BLaER1 treated with 17β-estradiol and CSF1 and Interleukin-3, amounts not matched to agents 10 nM and 100 nM (cell line): ENCODE results near the gene GSDME.

Experiments
- H3K27ac ChIP-seq, 11 experiments: shearing (Covaris generic); formaldehyde crosslinking; 2 replicates each; pipeline ENCODE4 v1.8.1; 2022
- H3K27me3 ChIP-seq, 11 experiments: shearing (Covaris generic); formaldehyde crosslinking; 2 replicates each; pipeline ENCODE4 v1.8.1; 2022
- H3K36me3 ChIP-seq, 11 experiments: shearing (Covaris generic); formaldehyde crosslinking; 2 replicates each; pipeline ENCODE4 v1.8.1; 2022
- H3K4me1 ChIP-seq, 10 experiments: shearing (Covaris generic); formaldehyde crosslinking; 2 replicates each; pipeline ENCODE4 v1.8.1; 2022
- H3K4me2 ChIP-seq, 11 experiments: shearing (Covaris generic); formaldehyde crosslinking; 2 replicates each; pipeline ENCODE4 v1.8.1; 2022
- H3K4me3 ChIP-seq, 10 experiments: shearing (Covaris generic); formaldehyde crosslinking; 2 replicates each; pipeline ENCODE4 v1.8.1; 2022
- H3K9ac ChIP-seq, 11 experiments: shearing (Covaris generic); formaldehyde crosslinking; 2 replicates each; pipeline ENCODE4 v1.8.1; 2022
- H3K9me3 ChIP-seq, 11 experiments: shearing (Covaris generic); formaldehyde crosslinking; replicated peaks in 1 of 11; 2 replicates each; pipeline ENCODE4 v1.8.1; 2022
- H4K20me1 ChIP-seq, 11 experiments: shearing (Covaris generic); formaldehyde crosslinking; 2 replicates each; pipeline ENCODE4 v1.8.1; 2022
- Cebpa-rat ChIP-seq, 11 experiments: shearing (Covaris generic); IDR thresholded peaks; 2 replicates each; pipeline ENCODE4 v1.8.1; 2022

The GSDME gene

DNA sequence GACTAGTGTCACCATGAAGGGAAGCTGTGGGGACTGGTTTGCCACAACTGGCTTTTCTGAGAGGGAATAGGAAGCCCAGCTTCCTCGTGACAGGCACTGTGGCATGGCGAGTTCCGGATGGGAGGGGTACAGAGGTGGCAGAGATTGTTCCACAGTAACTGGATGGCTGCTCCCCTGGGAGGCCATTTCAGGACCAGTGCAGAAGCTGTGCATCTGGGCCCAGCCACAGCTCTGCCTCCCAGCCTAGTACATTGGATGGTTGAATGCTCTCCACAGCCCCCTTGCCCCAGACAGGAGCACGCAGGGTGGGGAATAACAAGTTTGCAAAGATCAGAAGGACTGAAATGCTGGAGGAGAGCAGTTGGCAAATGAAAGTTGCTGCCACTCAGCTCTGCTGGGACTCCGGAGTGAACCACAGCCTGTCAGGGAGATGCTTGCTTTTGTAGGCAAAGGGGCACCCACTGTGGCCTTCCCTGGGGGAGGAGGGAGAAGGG is 51.8 kb downstream of the GSDME start:
- Histone ChIP-seq H3K9ac (peak overlapping the region in 8 of 11 experiments; percentile 3 to 61 (median 32); a peak in 11 of 22 replicates), H3K4me1 (peaks cover 31 to 56% (median 50%) of the 10 kb centered on the region in 10 experiments), H3K36me3 (peaks cover 0 to 22% (median 0%) of the 10 kb centered on the region in 11 experiments; a peak in 6 of 22 replicates), H3K27ac (peak overlapping the region in 8 of 11 experiments; percentile 24 to 59 (median 45); a peak in 13 of 22 replicates), H4K20me1 (peaks cover 0 to 87% (median 36%) of the 10 kb centered on the region in 11 experiments; a peak in 18 of 22 replicates), H3K27me3 (peaks cover 57 to 91% (median 71%) of the 10 kb centered on the region in 11 experiments), H3K4me2 (peak overlapping the region; percentile 79 to 96 (median 92)), H3K4me3 (peak overlapping the region in 4 of 10 experiments; percentile 9 to 42 (median 26); a peak in 9 of 20 replicates), H3K9me3 (no peaks in the 10 kb centered on the region; a peak in 1 of 22 replicates)
- TF ChIP-seq Cebpa-rat (IDR thresholded peaks at IDR 0.05): peak in 1 of 11 experiments; percentile 18; a peak in 1 of 22 replicates

DNA sequence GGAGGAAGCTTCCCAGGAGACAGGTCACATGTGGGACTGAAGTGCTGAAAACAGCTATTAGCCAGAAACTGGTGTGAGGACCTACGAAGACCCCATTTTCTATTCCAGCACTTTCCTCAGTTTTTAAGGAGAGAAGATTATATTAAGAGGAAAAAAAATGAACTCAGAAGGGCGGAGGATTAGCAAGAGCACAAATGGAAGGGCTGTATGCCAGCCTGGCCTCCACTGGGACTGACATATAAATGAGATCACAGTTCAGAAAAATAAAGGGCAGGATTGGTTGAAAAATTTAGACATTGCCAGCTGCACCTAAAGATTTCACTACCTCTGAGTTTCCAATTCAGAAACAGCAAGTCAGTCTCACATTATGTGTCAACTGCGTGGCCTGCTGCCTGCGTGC is 53.0 kb downstream of the GSDME start:
- TF ChIP-seq Cebpa-rat (IDR thresholded peaks at IDR 0.05): no peak
- peaks cover 0 to 16% (median 2%) of the 10 kb centered on the region in 11 experiments; a peak in 3 of 22 replicates for H3K36me3 ChIP-seq
- H3K27ac ChIP-seq: peak overlapping the region in 1 of 11 experiments; percentile 27; a peak in 1 of 22 replicates
- peak overlapping the region; percentile 79 to 96 (median 92) for H3K4me2 ChIP-seq
- no peaks in the 10 kb centered on the region; a peak in 1 of 22 replicates for H3K9me3 ChIP-seq
- peaks cover 31 to 56% (median 50%) of the 10 kb centered on the region in 10 experiments for H3K4me1 ChIP-seq
- peaks cover 0 to 77% (median 36%) of the 10 kb centered on the region in 11 experiments; a peak in 18 of 22 replicates for H4K20me1 ChIP-seq
- 0 out of 20 replicates have a peak overlapping the region, but pooled peaks of 1 of the 10 experiments have one; percentile 2 for H3K4me3 ChIP-seq
- H3K9ac ChIP-seq: peak overlapping the region in 2 of 11 experiments; percentile 19 to 34; a peak in 1 of 22 replicates
- H3K27me3 ChIP-seq: peaks cover 58 to 88% (median 73%) of the 10 kb centered on the region in 11 experiments

DNA sequence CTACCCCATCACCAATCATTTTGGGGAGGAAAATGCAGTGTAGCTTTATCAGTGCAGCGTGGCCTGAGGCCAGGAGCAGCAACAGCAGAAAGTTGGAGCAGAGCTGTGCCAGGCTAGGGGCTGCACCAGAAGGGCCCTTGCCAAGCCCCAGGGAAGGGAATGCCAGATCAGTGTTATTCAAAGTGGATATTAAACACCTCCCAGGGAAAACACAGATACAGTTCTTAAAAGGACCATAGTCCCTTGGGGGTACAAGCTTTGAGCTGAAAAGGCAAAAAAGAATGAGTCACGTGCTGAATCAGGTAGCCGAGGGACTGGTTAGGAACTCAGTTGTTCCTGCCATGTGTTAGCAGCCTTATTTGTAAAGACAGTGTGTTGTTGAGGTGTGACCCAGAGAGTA is 54.0 kb downstream of the GSDME start:
- peak overlapping the region in 9 of 11 experiments; percentile 79 to 96 (median 92); a peak in 17 of 22 replicates for H3K4me2 ChIP-seq
- H3K36me3 ChIP-seq: peaks cover 0 to 11% (median 3%) of the 10 kb centered on the region in 11 experiments; a peak in 3 of 22 replicates
- no peak for TF ChIP-seq Cebpa-rat (IDR thresholded peaks at IDR 0.05)

DNA sequence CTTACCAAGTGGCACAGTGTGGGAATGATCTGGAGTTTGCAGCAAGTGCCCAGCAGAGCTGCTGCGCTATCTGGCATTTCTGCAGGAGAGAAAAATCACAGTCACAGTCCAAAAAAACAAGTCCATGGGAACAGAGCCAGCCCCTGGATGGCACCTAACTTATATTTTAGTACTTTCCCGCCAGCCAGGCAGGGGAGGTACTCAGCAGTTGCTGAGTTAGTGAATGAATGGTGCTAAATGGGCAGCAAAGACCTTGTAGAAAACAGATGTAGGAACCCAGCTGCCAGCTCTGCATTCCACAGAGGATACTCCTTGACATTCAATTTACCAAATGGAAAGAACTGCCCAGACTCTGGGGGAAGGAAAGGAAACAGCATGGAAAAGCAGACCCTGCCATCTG is 54.5 kb downstream of the GSDME start:
- Histone ChIP-seq H3K36me3 (peaks cover 0 to 11% (median 3%) of the 10 kb centered on the region in 11 experiments; a peak in 3 of 22 replicates), H3K4me3 (no peak overlapping the region), H3K4me1 (peaks cover 31 to 64% (median 59%) of the 10 kb centered on the region in 10 experiments), H3K9ac (no peak overlapping the region), H3K4me2 (peak overlapping the region in 9 of 11 experiments; percentile 79 to 96 (median 92); a peak in 15 of 22 replicates), H3K9me3 (no peaks in the 10 kb centered on the region), H4K20me1 (peaks cover 0 to 68% (median 35%) of the 10 kb centered on the region in 11 experiments; a peak in 18 of 22 replicates), H3K27me3 (peaks cover 48 to 74% (median 58%) of the 10 kb centered on the region in 11 experiments), H3K27ac (no peak overlapping the region)
- no peak for TF ChIP-seq Cebpa-rat (IDR thresholded peaks at IDR 0.05)

More for the DNA sequence above, 54.0 kb downstream of the GSDME start:
- Histone ChIP-seq H3K4me3 (no peak overlapping the region), H3K27ac (no peak overlapping the region), H3K27me3 (peaks cover 53 to 79% (median 64%) of the 10 kb centered on the region in 11 experiments), H3K9ac (no peak overlapping the region), H3K4me1 (peaks cover 31 to 62% (median 53%) of the 10 kb centered on the region in 10 experiments), H3K9me3 (no peaks in the 10 kb centered on the region), H4K20me1 (peaks cover 0 to 72% (median 36%) of the 10 kb centered on the region in 11 experiments; a peak in 18 of 22 replicates)

DNA sequence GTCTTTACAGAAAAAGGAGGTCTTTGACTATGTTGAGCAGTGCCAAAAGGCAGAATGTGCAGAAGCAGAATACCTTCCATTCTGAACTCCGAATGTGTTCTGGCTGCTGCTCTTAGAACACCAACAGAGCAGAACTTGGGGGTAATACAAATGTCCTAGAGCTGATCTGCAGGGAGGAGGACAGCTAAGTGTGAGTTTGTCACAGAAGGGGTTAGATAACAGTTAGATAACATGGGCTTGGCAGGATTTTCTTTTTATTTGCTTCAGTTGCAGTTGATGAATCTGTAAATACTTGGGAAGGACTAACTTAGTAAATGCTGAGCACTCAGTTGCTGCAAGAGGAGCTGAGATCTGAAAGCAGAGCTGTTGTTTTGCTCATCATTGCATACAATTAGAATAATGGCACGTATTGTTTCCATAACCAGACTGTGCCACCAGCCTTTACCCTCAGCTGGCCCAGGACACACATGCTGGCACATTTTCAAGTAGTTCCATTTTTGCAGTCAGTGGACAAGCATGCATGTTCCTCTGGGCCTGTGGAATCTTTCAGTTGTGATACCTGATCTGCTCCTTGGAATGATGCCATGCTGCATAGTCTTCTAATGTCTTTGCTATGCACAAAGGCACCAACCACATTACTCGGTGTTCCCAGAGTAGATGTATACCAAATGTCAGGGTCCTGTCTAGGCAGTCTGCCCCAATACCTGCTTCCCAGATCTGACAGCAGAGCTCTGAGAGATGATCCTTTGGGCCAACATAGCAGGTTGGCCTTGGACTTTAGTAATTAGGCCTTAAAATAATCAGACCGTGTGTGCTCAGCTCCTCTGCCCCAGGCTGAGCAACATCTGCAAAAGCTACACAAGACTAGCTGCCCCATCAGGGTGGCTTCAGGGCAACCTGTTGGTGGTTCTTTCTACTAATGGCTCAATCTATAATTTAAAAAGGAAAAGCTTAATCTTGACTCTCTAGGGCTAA is 55.7 kb downstream of the GSDME start:
- peaks cover 30 to 56% (median 51%) of the 10 kb centered on the region in 10 experiments for H3K4me1 ChIP-seq
- peaks cover 0 to 11% (median 3%) of the 10 kb centered on the region in 11 experiments; a peak in 3 of 22 replicates for H3K36me3 ChIP-seq
- H4K20me1 ChIP-seq: peaks cover 0 to 56% (median 29%) of the 10 kb centered on the region in 11 experiments; a peak in 18 of 22 replicates
- H3K4me3 ChIP-seq: no peak overlapping the region
- H3K9me3 ChIP-seq: no peaks in the 10 kb centered on the region
- TF ChIP-seq Cebpa-rat (IDR thresholded peaks at IDR 0.05): no peak
- H3K9ac ChIP-seq: no peak overlapping the region
- H3K27ac ChIP-seq: no peak overlapping the region
- H3K4me2 ChIP-seq: no peak overlapping the region
- H3K27me3 ChIP-seq: peaks cover 36 to 62% (median 46%) of the 10 kb centered on the region in 11 experiments

DNA sequence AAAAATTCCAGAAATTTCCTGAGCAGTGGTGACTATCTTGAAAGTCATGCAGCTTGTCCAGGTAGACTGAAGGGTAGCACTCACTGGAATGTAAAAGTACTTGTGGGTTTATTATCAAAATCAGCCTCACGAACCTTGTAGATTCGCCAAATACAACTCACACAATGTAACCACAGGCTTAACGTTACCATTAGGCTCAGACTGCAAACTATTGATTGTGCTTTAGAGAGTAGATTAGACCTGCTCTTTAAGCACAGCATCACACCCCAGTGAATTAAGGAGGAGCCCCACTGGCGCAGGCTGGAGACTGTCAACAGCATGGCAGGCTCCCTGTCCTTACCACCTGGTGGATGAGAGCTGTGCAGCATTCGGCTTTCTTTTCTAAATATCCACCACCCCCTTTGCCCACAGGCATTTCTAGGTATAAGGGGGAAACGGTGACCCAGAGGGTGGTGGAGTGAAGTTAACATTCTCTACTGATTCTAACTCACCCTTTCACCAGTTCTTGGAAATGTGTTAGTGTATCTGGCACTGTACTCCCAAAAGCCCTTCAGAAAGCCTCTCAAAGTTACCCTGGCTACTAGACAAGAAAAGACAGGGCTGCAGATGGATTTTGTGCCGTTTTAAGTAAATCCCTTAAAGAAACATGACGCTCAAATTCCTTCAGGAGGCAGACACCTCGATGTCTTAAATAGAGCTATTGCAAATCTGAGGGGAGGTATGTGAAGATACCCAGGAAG is 56.6 kb downstream of the GSDME start:
- H3K4me2 ChIP-seq: no peak overlapping the region
- H4K20me1 ChIP-seq: peaks cover 0 to 47% (median 21%) of the 10 kb centered on the region in 11 experiments; a peak in 17 of 22 replicates
- H3K27ac ChIP-seq: no peak overlapping the region
- H3K4me3 ChIP-seq: no peak overlapping the region
- no peak overlapping the region for H3K9ac ChIP-seq
- H3K9me3 ChIP-seq: no peaks in the 10 kb centered on the region
- H3K4me1 ChIP-seq: peaks cover 21 to 48% (median 42%) of the 10 kb centered on the region in 10 experiments
- peaks cover 2 to 19% (median 6%) of the 10 kb centered on the region in 11 experiments; a peak in 7 of 22 replicates for H3K36me3 ChIP-seq
- TF ChIP-seq Cebpa-rat (IDR thresholded peaks at IDR 0.05): no peak
- peaks cover 30 to 53% (median 41%) of the 10 kb centered on the region in 11 experiments; a peak in 20 of 22 replicates for H3K27me3 ChIP-seq

DNA sequence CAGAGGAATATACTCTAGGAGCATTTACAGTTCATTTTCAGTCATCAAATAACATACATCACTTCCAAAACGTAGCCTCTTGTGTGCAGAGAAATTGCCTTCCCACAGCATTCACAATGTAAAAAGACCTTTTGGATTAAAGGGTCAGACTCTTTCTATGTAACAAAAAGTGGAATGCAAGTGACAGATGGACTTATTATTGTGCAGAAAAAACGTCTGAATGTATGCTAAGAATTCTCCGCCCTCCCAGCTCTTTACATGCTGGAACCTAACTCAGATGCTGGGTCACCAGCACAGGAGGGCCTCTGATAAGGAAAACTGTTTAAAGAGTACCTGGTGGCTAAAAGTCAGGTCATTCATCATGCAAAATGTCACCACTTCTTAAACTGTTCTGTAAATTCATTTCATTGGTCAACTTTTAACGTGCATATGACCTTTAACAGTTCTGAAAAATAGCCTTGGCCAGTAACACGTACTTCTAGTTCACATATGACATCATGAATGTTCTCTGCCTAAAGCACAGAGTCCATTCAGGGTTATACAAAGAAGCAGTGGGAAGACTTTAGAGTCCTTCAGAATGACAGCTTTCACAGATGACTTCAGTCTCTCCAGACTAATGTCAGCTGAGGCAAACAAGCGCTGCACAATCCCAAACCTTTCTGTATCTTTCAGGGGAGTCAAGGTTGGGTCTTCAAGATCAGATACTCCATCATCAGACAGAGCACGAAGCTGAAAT is 58.6 kb downstream of the GSDME start:
- no peak overlapping the region for H3K27ac ChIP-seq
- peaks cover 8 to 31% (median 15%) of the 10 kb centered on the region in 11 experiments; a peak in 12 of 22 replicates for H3K36me3 ChIP-seq
- H3K4me1 ChIP-seq: peaks cover 1 to 28% (median 22%) of the 10 kb centered on the region in 10 experiments
- H3K27me3 ChIP-seq: peaks cover 25 to 42% (median 33%) of the 10 kb centered on the region in 11 experiments; a peak in 20 of 22 replicates
- no peaks in the 10 kb centered on the region for H3K9me3 ChIP-seq
- H4K20me1 ChIP-seq: peaks cover 0 to 31% (median under 1%) of the 10 kb centered on the region in 11 experiments; a peak in 11 of 22 replicates
- TF ChIP-seq Cebpa-rat (IDR thresholded peaks at IDR 0.05): no peak
- H3K9ac ChIP-seq: no peak overlapping the region
- peak overlapping the region in 6 of 11 experiments; percentile 25 to 62 (median 51); a peak in 9 of 22 replicates for H3K4me2 ChIP-seq
- H3K4me3 ChIP-seq: no peak overlapping the region
